Astrocyte (in vitro differentiated cells and primary cell): ENCODE data around the gene RHOB. TPM values are rescaled to one million over a fixed set of nuclear protein-coding genes. Genes with fewer than 3 reads are reported as not detected.

Experiments used
- DNase-seq: peaks from one replicate; pipeline ENCODE4 v3.0.0-alpha.2; 2010; ENCODE audit warnings: low read depth
- FAIRE-seq: peaks from 2 replicates; lab custom pipeline; 2011; peaks lifted over from hg19 to GRCh38; lab: Jason Lieb, UNC
- H2AFZ ChIP-seq: 2 replicates; pipeline ENCODE4 v1.6.0; 2012; ENCODE audit warnings: low read depth, low read length, inconsistent platforms
- H3K27ac ChIP-seq: 2 replicates; pipeline ENCODE4 v1.5.1; 2011; ENCODE audit warnings: low read depth, low read length, inconsistent platforms
- H3K27me3 ChIP-seq: 2 replicates; pipeline ENCODE4 v1.6.0; 2011; ENCODE audit warnings: low read length, inconsistent platforms; ENCODE audit not compliant: insufficient read depth
- H3K36me3 ChIP-seq: 2 replicates; pipeline ENCODE4 v1.5.1; 2011; ENCODE audit warnings: low read length, inconsistent platforms; ENCODE audit not compliant: insufficient read depth
- H3K4me1 ChIP-seq: 2 replicates; pipeline ENCODE4 v1.5.1; 2011; ENCODE audit warnings: low read length, inconsistent platforms; ENCODE audit not compliant: insufficient read depth
- H3K4me2 ChIP-seq: 2 replicates; pipeline ENCODE4 v1.6.0; 2012; ENCODE audit warnings: low read length, inconsistent platforms
- H3K4me3 ChIP-seq: 2 replicates; pipeline ENCODE4 v1.5.1; 2011; ENCODE audit warnings: low read depth, mild to moderate bottlenecking, low read length, inconsistent platforms; ENCODE audit not compliant: insufficient read depth
- H3K79me2 ChIP-seq: 2 replicates; pipeline ENCODE4 v1.6.0; 2012; ENCODE audit warnings: mild to moderate bottlenecking, low read length, inconsistent platforms; ENCODE audit not compliant: insufficient read depth
- H3K9ac ChIP-seq: 2 replicates; pipeline ENCODE4 v1.6.0; 2012; ENCODE audit warnings: mild to moderate bottlenecking, low read length, inconsistent platforms
- H3K9me3 ChIP-seq: 2 replicates; pipeline ENCODE4 v1.5.1; 2012; ENCODE audit warnings: low read depth, mild to moderate bottlenecking, low read length, inconsistent platforms; ENCODE audit not compliant: insufficient read depth
- H4K20me1 ChIP-seq: 2 replicates; pipeline ENCODE4 v1.6.0; 2012; ENCODE audit warnings: low read length, inconsistent platforms; ENCODE audit not compliant: insufficient read depth
- H3K27ac Mint-ChIP-seq: one replicate; pipeline ENCODE4 v1.8.0; 2021; ENCODE audit warnings: mild to moderate bottlenecking, mixed read lengths; ENCODE audit not compliant: unreplicated experiment
- H3K27me3 Mint-ChIP-seq: one replicate; pipeline ENCODE4 v1.8.0; 2021; ENCODE audit warnings: low read depth, mixed read lengths; ENCODE audit not compliant: unreplicated experiment
- H3K36me3 Mint-ChIP-seq: one replicate; pipeline ENCODE4 v1.8.0; 2021; ENCODE audit warnings: low read depth, mixed read lengths; ENCODE audit not compliant: unreplicated experiment
- H3K4me1 Mint-ChIP-seq: one replicate; pipeline ENCODE4 v1.8.0; 2021; ENCODE audit warnings: low read depth, mixed read lengths; ENCODE audit not compliant: unreplicated experiment
- H3K4me3 Mint-ChIP-seq: one replicate; pipeline ENCODE4 v1.8.0; 2021; ENCODE audit warnings: mild to moderate bottlenecking, moderate library complexity, mixed read lengths; ENCODE audit not compliant: unreplicated experiment
- H3K9me3 Mint-ChIP-seq: one replicate; pipeline ENCODE4 v1.8.0; 2021; ENCODE audit warnings: mild to moderate bottlenecking, mixed read lengths; ENCODE audit not compliant: unreplicated experiment
- EZH2 ChIP-seq: IDR thresholded peaks from 2 replicates; pipeline ENCODE4 v1.6.1; 2012; ENCODE audit warnings: mild to moderate bottlenecking, low read length, inconsistent platforms; ENCODE audit not compliant: insufficient read depth
- total RNA-seq: library from RNA; stranded (reverse); gene quantifications from 2 replicates; pipeline ENCODE4 v1.2.1, GENCODE V29; 2021
- TF ChIP-seq, protein P1 (sequence below): IDR thresholded peaks from 2 replicates; pipeline ENCODE4 v1.5.1; 2011; ENCODE audit warnings: low read depth, mild to moderate bottlenecking, inconsistent platforms, low read length, moderate library complexity; ENCODE audit not compliant: insufficient read depth

Gene RHOB
- total RNA-seq, 1 donor from 2014 or later, result 161 TPM

DNA sequence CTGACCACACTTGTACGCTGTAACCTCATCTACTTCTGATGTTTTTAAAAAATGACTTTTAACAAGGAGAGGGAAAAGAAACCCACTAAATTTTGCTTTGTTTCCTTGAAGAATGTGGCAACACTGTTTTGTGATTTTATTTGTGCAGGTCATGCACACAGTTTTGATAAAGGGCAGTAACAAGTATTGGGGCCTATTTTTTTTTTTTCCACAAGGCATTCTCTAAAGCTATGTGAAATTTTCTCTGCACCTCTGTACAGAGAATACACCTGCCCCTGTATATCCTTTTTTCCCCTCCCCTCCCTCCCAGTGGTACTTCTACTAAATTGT is 2.1 kb downstream of the RHOB start:
- no peaks in the 10 kb centered on the region for H3K27me3 ChIP-seq
- peak overlapping the region; percentile 93 for H3K27ac Mint-ChIP-seq
- H3K9me3 ChIP-seq, result no peaks in the 10 kb centered on the region
- peaks cover 13% of the 10 kb centered on the region for H3K36me3 Mint-ChIP-seq
- H2AFZ ChIP-seq, result no peak overlapping the region
- H3K4me1 Mint-ChIP-seq, result peaks cover 33% of the 10 kb centered on the region
- TF ChIP-seq EZH2, result no peak
- TF ChIP-seq, protein P1, sequence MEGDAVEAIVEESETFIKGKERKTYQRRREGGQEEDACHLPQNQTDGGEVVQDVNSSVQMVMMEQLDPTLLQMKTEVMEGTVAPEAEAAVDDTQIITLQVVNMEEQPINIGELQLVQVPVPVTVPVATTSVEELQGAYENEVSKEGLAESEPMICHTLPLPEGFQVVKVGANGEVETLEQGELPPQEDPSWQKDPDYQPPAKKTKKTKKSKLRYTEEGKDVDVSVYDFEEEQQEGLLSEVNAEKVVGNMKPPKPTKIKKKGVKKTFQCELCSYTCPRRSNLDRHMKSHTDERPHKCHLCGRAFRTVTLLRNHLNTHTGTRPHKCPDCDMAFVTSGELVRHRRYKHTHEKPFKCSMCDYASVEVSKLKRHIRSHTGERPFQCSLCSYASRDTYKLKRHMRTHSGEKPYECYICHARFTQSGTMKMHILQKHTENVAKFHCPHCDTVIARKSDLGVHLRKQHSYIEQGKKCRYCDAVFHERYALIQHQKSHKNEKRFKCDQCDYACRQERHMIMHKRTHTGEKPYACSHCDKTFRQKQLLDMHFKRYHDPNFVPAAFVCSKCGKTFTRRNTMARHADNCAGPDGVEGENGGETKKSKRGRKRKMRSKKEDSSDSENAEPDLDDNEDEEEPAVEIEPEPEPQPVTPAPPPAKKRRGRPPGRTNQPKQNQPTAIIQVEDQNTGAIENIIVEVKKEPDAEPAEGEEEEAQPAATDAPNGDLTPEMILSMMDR, result no peak
- H3K9ac ChIP-seq, result peak overlapping the region; percentile 94
- H3K27ac ChIP-seq, result peak overlapping the region; percentile 39
- no peak for DNase-seq
- peaks cover 39% of the 10 kb centered on the region for H3K79me2 ChIP-seq
- peaks cover 3% of the 10 kb centered on the region for H3K36me3 ChIP-seq
- H3K4me3 ChIP-seq, result peak overlapping the region; percentile 88
- no peaks in the 10 kb centered on the region for H3K9me3 Mint-ChIP-seq
- no peaks in the 10 kb centered on the region for H3K27me3 Mint-ChIP-seq
- no peak for FAIRE-seq
- peaks cover 23% of the 10 kb centered on the region for H3K4me1 ChIP-seq
- peaks cover 37% of the 10 kb centered on the region for H4K20me1 ChIP-seq
- peak overlapping the region; percentile 98 for H3K4me3 Mint-ChIP-seq
- peak overlapping the region; percentile 87 for H3K4me2 ChIP-seq

DNA sequence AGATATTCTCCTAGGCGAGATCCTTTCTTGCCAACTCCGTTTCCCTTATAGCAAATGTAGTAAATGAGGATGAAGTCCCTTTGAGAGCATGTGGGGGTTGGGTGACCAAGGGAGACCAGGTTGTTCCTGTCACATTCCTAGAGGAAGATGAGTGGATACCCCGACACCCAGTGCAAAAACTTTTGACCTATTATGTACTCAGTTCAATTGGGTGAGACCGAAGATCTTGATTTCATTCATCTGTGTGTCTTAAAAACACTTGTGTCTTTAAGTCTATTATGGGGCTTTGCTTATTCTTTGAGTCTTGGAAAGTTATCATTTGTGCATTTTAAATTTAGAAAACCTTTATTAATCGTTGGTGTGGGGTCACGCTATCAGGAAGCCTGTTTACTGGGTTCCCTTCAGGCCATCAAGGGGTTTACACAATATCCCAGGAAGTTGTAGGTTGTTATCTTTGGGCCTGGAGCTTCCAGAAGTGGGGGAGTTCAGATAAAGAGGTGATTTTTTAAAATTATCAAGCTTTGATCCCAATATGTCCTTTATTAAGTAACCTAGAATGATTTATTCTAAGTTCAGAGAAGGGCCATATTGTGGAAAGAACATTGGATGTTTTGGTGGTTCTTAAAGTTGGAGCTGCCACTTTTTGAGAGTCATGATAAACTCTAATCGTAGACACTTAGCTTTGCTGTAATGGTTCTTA is 2.8 kb downstream of the RHOB start:
- H2AFZ ChIP-seq, result no peak overlapping the region
- no peaks in the 10 kb centered on the region for H3K9me3 ChIP-seq
- no peak for DNase-seq
- Mint-ChIP-seq H3K27me3 (no peaks in the 10 kb centered on the region), H3K36me3 (peaks cover 13% of the 10 kb centered on the region), H3K4me3 (peak overlapping the region; percentile 98), H3K27ac (peak overlapping the region; percentile 94), H3K9me3 (no peaks in the 10 kb centered on the region), H3K4me1 (peaks cover 31% of the 10 kb centered on the region)
- TF ChIP-seq, protein P1, result no peak
- TF ChIP-seq EZH2, result no peak
- peak overlapping the region; percentile 94 for H3K9ac ChIP-seq
- no peak for FAIRE-seq
- peak overlapping the region; percentile 35 for H3K27ac ChIP-seq
- H4K20me1 ChIP-seq, result peaks cover 37% of the 10 kb centered on the region
- H3K36me3 ChIP-seq, result peaks cover 3% of the 10 kb centered on the region
- peak overlapping the region; percentile 88 for H3K4me3 ChIP-seq
- peaks cover 39% of the 10 kb centered on the region for H3K79me2 ChIP-seq
- no peaks in the 10 kb centered on the region for H3K27me3 ChIP-seq
- H3K4me1 ChIP-seq, result peaks cover 19% of the 10 kb centered on the region
- peak overlapping the region; percentile 87 for H3K4me2 ChIP-seq
